Ascending aorta (tissue), 2 donors: Measurements from ENCODE around the gene ING5. TPM values are rescaled to one million over a fixed set of nuclear protein-coding genes. Genes with fewer than 3 reads are reported as not detected.

ENCODE experiments used
- DNase-seq, 2 donors: peaks; one replicate each; pipeline ENCODE4 v3.0.0-alpha.2; 2019; ENCODE audit warnings: low spot score in 2 of 2
- H3K27ac ChIP-seq, 2 donors: fragments of 200-600 bp; sonication (generic); one replicate each; pipeline ENCODE4 v1.5.1; 2016 to 2017; ENCODE audit warnings: mild to moderate bottlenecking in 1 of 2
- H3K27me3 ChIP-seq: fragments of 200-600 bp; sonication (generic); one replicate; pipeline ENCODE4 v1.5.1; 2017
- H3K36me3 ChIP-seq, 2 donors: fragments of 200-600 bp; sonication (generic); one replicate each; pipeline ENCODE4 v1.5.1; 2016
- H3K4me1 ChIP-seq, 2 donors: fragments of 200-600 bp; sonication (generic); one replicate each; pipeline ENCODE4 v1.5.1; 2016 to 2017; ENCODE audit warnings: mild to moderate bottlenecking in 1 of 2
- H3K4me3 ChIP-seq, 2 donors: fragments of 200-600 bp; sonication (generic); one replicate each; pipeline ENCODE4 v1.5.1; 2016 to 2017; ENCODE audit warnings: mild to moderate bottlenecking in 1 of 2
- H3K9me3 ChIP-seq, 2 donors: fragments of 200-600 bp; sonication (generic); one replicate each; pipeline ENCODE4 v1.5.1; 2016
- intact Hi-C: fragments of 100-400 bp; cut with DNase I; formaldehyde crosslinking; loops from one replicate; pipeline ENCODE4 v1.15.1; 2023
- total RNA-seq: library from RNA; depleted of rRNA; stranded (reverse); fragments of >200 nt; gene quantifications from one replicate; pipeline ENCODE4 v1.1.0, GENCODE V29; 2016
- TF ChIP-seq, protein P1 (sequence below), 3 experiments: fragments of 200-600 bp in 2 of 3; fragments of 450-650 bp in 1 of 3; sonication (generic) in 2 of 3; IDR thresholded peaks; one replicate each; pipeline ENCODE4 v1.5.1; 2016 to 2019; ENCODE audit warnings: antibody characterized with exemption in 3 of 3, mild to moderate bottlenecking in 1 of 3, moderate library complexity in 1 of 3

Gene ING5
- total RNA-seq, 1 donor from 2014 or later: 38.1 TPM

DNA sequence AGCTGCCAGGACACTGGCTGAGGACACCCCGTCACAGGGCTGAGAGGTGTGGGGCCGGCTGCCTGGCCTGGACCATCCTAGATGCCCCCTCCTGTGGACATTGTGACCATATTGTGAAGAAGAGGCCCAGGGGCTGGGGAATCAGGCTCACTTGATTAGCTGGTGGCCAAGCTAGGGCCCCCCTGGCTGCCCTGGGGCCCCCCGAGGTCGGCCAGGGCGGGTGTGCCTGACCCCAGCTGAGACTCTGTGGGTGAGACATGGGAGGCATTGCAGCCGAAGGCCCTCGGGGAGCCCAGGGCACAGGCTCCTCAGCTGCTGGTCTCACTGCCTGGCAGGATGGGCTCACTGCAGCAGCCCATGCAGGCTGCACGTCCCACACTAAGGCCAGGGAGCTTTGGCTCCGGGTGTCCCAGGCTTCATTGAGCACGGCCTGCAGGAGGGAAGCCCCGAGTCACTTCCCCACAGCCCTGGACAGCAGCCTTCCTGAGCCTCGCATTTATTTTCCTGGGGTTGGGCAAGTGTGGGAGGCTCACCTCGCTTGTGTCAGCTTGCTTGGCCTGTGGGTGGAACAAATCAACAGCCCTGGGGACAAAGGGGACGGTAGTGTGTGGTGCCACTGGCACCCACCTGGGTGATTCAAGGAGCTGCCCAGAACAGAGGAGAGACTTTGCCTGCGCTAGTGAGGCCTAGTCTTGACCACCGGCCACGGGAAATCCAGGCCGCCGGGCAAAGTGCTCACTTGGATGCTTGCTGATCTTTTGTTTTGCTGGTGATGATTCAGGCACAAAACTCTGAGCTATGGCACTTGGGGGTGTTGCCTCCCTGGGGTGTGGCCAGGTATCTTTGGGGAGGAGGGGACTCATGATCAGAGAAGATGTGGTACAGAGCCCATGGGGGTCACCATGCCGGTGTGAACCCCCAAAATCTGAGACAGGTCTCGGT lies 76.1 kb downstream of the ING5 start:
- intact Hi-C loops: no loop called here
- H3K36me3 ChIP-seq: no peaks in the 10 kb centered on the region
- no peak for DNase-seq
- no peaks in the 10 kb centered on the region for H3K9me3 ChIP-seq
- TF ChIP-seq, protein P1, sequence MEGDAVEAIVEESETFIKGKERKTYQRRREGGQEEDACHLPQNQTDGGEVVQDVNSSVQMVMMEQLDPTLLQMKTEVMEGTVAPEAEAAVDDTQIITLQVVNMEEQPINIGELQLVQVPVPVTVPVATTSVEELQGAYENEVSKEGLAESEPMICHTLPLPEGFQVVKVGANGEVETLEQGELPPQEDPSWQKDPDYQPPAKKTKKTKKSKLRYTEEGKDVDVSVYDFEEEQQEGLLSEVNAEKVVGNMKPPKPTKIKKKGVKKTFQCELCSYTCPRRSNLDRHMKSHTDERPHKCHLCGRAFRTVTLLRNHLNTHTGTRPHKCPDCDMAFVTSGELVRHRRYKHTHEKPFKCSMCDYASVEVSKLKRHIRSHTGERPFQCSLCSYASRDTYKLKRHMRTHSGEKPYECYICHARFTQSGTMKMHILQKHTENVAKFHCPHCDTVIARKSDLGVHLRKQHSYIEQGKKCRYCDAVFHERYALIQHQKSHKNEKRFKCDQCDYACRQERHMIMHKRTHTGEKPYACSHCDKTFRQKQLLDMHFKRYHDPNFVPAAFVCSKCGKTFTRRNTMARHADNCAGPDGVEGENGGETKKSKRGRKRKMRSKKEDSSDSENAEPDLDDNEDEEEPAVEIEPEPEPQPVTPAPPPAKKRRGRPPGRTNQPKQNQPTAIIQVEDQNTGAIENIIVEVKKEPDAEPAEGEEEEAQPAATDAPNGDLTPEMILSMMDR (IDR thresholded peaks at IDR 0.05): no peak
- H3K4me3 ChIP-seq: no peak overlapping the region
- no peaks in the 10 kb centered on the region for H3K4me1 ChIP-seq
- no peak overlapping the region for H3K27ac ChIP-seq
- peaks cover 4% of the 10 kb centered on the region for H3K27me3 ChIP-seq

Other genes starting within 250 kb of the ING5 start
- 259 TPM for gene STK25, start 193.5 kb upstream of the ING5 start, total RNA-seq
- gene BOK, start 143.3 kb upstream of the ING5 start, total RNA-seq: 35.4 TPM
- gene THAP4, start 64.9 kb upstream of the ING5 start, total RNA-seq: 80.8 TPM
- gene ATG4B, start 64.3 kb upstream of the ING5 start, total RNA-seq: 225 TPM
- gene DTYMK, start 15.2 kb upstream of the ING5 start, total RNA-seq: 25.0 TPM
- 22.2 TPM for gene D2HGDH, start 32.6 kb downstream of the ING5 start, total RNA-seq
- not detected for gene GAL3ST2, start 74.8 kb downstream of the ING5 start, total RNA-seq
- not detected for gene NEU4, start 107.2 kb downstream of the ING5 start, total RNA-seq
- gene PDCD1, start 156.9 kb downstream of the ING5 start, total RNA-seq: not detected
- gene RTP5, start 167.7 kb downstream of the ING5 start, total RNA-seq: not detected